Neural crest cell (in vitro differentiated cells): ENCODE measurements around the gene PRKCE. TPM values are rescaled to one million over a fixed set of nuclear protein-coding genes. Genes with fewer than 3 reads are reported as not detected.
A peak's percentile ranks its signal among the peaks of the same experiment; 100 is the strongest.

Experiments used
- DNase-seq: peaks from one replicate; pipeline ENCODE4 v3.0.0; 2021; ENCODE audit warnings: low read depth, mixed read lengths, low spot score
- H3K27ac Mint-ChIP-seq: one replicate; pipeline ENCODE4 v1.8.0; 2021; ENCODE audit warnings: mild to moderate bottlenecking, mixed read lengths; ENCODE audit not compliant: unreplicated experiment
- H3K27me3 Mint-ChIP-seq: 2 replicates; pipeline ENCODE4 v1.8.0; 2021; ENCODE audit warnings: low read depth, mild to moderate bottlenecking, mixed read lengths
- H3K36me3 Mint-ChIP-seq: 2 replicates; pipeline ENCODE4 v1.8.0; 2021; ENCODE audit warnings: low read depth, mild to moderate bottlenecking, mixed read lengths
- H3K4me1 Mint-ChIP-seq: 2 replicates; pipeline ENCODE4 v1.8.0; 2021; ENCODE audit warnings: mixed read lengths
- H3K4me3 Mint-ChIP-seq: one replicate; pipeline ENCODE4 v1.8.0; 2021; ENCODE audit warnings: mild to moderate bottlenecking, mixed read lengths
- H3K9me3 Mint-ChIP-seq: 2 replicates; pipeline ENCODE4 v1.8.0; 2021; ENCODE audit warnings: mixed read lengths
- total RNA-seq: library from RNA; stranded (reverse); gene quantifications from 2 replicates; pipeline ENCODE4 v1.2.1, GENCODE V29; 2021
- TF ChIP-seq, protein P1 (sequence below): fragments of 200-600 bp; sonication (generic); conservative IDR thresholded peaks from 2 replicates; pipeline ENCODE4 v1.5.0; 2021; ENCODE audit warnings: antibody characterized with exemption, mild to moderate bottlenecking

Gene PRKCE
- total RNA-seq, 1 donor from 2014 or later, result 15.6 TPM

GRCh38 chr2:46050027-46050426 lies 398.6 kb downstream of the PRKCE start:
- no peaks in the 10 kb centered on the region for H3K27me3 Mint-ChIP-seq
- no peak for DNase-seq
- H3K4me1 Mint-ChIP-seq, result no peaks in the 10 kb centered on the region
- H3K36me3 Mint-ChIP-seq, result peaks cover 6% of the 10 kb centered on the region
- H3K4me3 Mint-ChIP-seq, result no peak overlapping the region
- TF ChIP-seq, protein P1, sequence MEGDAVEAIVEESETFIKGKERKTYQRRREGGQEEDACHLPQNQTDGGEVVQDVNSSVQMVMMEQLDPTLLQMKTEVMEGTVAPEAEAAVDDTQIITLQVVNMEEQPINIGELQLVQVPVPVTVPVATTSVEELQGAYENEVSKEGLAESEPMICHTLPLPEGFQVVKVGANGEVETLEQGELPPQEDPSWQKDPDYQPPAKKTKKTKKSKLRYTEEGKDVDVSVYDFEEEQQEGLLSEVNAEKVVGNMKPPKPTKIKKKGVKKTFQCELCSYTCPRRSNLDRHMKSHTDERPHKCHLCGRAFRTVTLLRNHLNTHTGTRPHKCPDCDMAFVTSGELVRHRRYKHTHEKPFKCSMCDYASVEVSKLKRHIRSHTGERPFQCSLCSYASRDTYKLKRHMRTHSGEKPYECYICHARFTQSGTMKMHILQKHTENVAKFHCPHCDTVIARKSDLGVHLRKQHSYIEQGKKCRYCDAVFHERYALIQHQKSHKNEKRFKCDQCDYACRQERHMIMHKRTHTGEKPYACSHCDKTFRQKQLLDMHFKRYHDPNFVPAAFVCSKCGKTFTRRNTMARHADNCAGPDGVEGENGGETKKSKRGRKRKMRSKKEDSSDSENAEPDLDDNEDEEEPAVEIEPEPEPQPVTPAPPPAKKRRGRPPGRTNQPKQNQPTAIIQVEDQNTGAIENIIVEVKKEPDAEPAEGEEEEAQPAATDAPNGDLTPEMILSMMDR, result no peak
- H3K27ac Mint-ChIP-seq, result no peak overlapping the region
- peaks cover 5% of the 10 kb centered on the region for H3K9me3 Mint-ChIP-seq

DNA sequence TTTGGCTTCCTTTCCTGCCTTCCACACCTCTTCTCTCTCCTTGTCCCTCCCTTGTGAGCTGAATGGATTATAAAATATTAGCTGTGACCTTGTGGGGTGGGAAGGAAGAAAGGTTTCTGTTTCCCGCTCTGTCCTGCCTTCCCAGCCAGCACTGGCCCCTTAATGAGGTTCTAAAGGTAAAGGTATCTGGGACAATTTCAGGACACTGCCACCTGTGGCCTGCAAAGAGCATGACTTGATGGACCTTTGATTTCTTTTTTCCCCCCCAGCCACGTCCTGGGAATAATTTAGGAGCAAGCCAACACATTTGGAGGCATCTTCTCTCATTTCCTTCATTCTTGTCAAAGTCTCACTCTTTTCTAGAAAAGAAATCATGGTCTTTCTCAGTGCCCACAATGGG lies 399.0 kb downstream of the PRKCE start:
- no peak overlapping the region for H3K4me3 Mint-ChIP-seq
- no peaks in the 10 kb centered on the region for H3K27me3 Mint-ChIP-seq
- H3K36me3 Mint-ChIP-seq, result peaks cover 6% of the 10 kb centered on the region
- no peak for DNase-seq
- TF ChIP-seq, protein P1, result peak; percentile 24
- no peaks in the 10 kb centered on the region for H3K4me1 Mint-ChIP-seq
- no peak overlapping the region for H3K27ac Mint-ChIP-seq
- peaks cover 5% of the 10 kb centered on the region for H3K9me3 Mint-ChIP-seq

GRCh38 chr2:46051085-46051484 lies 399.6 kb downstream of the PRKCE start:
- Mint-ChIP-seq H3K36me3 (peaks cover 7% of the 10 kb centered on the region), H3K27me3 (no peaks in the 10 kb centered on the region), H3K9me3 (peaks cover 5% of the 10 kb centered on the region), H3K4me1 (no peaks in the 10 kb centered on the region), H3K27ac (no peak overlapping the region), H3K4me3 (no peak overlapping the region)
- TF ChIP-seq, protein P1, result no peak
- no peak for DNase-seq

GRCh38 chr2:46053564-46053963 lies 402.1 kb downstream of the PRKCE start:
- Mint-ChIP-seq H3K36me3 (peaks cover 9% of the 10 kb centered on the region), H3K9me3 (peaks cover 5% of the 10 kb centered on the region)
- TF ChIP-seq, protein P1, result no peak

DNA sequence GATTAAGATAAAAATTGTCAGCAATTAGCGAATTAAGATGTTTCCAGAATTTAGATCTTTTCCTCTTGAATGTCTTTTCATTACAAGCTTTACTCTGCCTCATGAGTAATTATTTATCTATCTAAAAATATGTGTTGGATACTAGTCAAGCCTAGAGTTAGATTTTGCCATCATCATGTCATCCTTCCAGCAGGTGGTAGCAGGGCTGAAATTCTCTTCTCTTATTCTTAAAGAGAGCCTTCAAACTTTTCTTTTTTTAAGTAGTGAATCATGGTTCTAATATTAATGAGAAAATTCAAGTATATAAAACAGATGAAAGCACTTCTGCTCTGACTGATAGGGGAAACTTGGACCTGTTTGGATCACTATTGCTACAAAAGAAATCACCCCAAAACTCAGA lies 405.1 kb downstream of the PRKCE start:
- DNase-seq, result no peak
- TF ChIP-seq, protein P1, result no peak
- H3K27me3 Mint-ChIP-seq, result no peaks in the 10 kb centered on the region
- peaks cover 9% of the 10 kb centered on the region for H3K36me3 Mint-ChIP-seq
- H3K9me3 Mint-ChIP-seq, result peaks cover 5% of the 10 kb centered on the region
- no peaks in the 10 kb centered on the region for H3K4me1 Mint-ChIP-seq
- H3K4me3 Mint-ChIP-seq, result no peak overlapping the region
- H3K27ac Mint-ChIP-seq, result no peak overlapping the region

More at GRCh38 chr2:46053564-46053963, 402.1 kb downstream of the PRKCE start:
- H3K27me3 Mint-ChIP-seq, result no peaks in the 10 kb centered on the region
- no peak overlapping the region for H3K27ac Mint-ChIP-seq
- DNase-seq, result no peak
- H3K4me1 Mint-ChIP-seq, result no peaks in the 10 kb centered on the region
- no peak overlapping the region for H3K4me3 Mint-ChIP-seq

GRCh38 chr2:46058140-46058539 lies 406.7 kb downstream of the PRKCE start:
- peaks cover 3% of the 10 kb centered on the region for H3K4me1 Mint-ChIP-seq
- no peak overlapping the region for H3K4me3 Mint-ChIP-seq
- no peaks in the 10 kb centered on the region for H3K27me3 Mint-ChIP-seq
- H3K27ac Mint-ChIP-seq, result no peak overlapping the region
- H3K36me3 Mint-ChIP-seq, result peaks cover 3% of the 10 kb centered on the region
- H3K9me3 Mint-ChIP-seq, result peaks cover 5% of the 10 kb centered on the region
- TF ChIP-seq, protein P1, result no peak
- DNase-seq, result no peak
